ENCODE results near the gene SLU7. TPM values are rescaled to one million over a fixed set of nuclear protein-coding genes. Genes with fewer than 3 reads are reported as not detected.

SLU7 gene
- total RNA-seq, 4 donors from 2014 or later: 49.6 to 96.6 (median 64.9) TPM

DNA sequence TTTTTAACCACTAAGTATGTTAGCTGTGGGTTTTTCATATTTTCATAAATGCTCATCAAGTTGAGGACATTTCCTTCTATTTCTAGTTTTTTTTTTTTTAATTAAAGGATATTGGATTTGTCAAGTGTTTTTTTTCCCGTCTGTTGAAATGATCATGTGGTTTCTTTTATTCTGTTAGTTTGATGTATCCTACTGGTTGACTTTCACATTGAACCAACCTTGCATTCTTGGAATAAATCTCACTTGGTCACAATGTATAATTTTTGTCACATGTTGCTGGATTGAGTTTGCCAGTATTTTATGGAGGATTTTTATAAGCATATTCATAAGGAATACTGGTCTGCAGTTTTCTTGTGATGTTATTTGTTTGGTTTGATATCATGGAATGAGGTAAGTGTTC, 31.4 kb downstream of the SLU7 start:
- no peak for ATAC-seq (ENCODE audit: low FRiP score)
- no peak for DNase-seq (ENCODE audit: low spot score)
- TF ChIP-seq, protein P1, sequence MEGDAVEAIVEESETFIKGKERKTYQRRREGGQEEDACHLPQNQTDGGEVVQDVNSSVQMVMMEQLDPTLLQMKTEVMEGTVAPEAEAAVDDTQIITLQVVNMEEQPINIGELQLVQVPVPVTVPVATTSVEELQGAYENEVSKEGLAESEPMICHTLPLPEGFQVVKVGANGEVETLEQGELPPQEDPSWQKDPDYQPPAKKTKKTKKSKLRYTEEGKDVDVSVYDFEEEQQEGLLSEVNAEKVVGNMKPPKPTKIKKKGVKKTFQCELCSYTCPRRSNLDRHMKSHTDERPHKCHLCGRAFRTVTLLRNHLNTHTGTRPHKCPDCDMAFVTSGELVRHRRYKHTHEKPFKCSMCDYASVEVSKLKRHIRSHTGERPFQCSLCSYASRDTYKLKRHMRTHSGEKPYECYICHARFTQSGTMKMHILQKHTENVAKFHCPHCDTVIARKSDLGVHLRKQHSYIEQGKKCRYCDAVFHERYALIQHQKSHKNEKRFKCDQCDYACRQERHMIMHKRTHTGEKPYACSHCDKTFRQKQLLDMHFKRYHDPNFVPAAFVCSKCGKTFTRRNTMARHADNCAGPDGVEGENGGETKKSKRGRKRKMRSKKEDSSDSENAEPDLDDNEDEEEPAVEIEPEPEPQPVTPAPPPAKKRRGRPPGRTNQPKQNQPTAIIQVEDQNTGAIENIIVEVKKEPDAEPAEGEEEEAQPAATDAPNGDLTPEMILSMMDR (IDR thresholded peaks at IDR 0.05): no peak

- ATAC-seq (ENCODE audit: low FRiP score) (no peak), DNase-seq (ENCODE audit: low spot score) (no peak)
Measured at GRCh38 chr5:160385496-160385895, 33.4 kb downstream of the SLU7 start.

DNA sequence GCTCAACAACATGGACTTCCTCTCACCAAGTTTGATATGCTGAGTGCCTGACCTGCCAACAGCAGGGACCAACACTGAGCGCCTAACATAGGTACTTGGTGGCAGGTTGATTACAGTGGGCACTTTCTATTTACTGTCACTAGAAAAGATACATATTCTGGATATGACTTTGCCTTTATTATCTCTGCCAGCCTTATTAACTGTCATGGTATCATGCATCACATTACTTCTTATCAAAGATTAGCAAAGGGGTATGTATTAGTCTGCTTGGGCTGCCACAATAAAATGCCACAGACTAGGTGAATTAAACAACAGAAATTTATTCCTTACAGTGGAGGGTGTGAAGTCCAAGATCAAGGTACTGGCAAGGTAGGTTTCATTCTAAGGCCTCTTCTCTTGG, 34.2 kb downstream of the SLU7 start:
- no peak for ATAC-seq (ENCODE audit: low FRiP score)
- TF ChIP-seq, protein P1 (IDR thresholded peaks at IDR 0.05): no peak
- no peak for DNase-seq (ENCODE audit: low spot score)

More at GRCh38 chr5:160385496-160385895, 33.4 kb downstream of the SLU7 start:
- TF ChIP-seq, protein P1 (IDR thresholded peaks at IDR 0.05): no peak

DNA sequence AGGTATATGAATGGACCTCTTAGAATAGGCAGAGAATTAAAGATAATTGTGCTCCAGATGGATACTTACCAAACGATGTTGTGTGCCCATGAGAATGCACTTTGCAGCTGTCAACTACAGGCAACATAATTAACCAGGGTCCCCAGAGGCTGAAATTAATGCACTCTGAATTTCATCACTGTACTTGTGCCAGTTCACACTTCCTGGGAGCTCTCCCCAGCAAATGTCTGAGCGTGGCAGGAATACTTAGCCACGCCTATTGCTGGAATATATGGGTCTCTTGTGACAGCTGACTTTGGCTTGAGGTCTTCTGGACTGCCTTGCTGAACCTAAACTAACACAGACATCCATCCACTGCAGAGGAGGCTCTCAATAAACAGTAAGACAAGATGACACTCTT, 36.5 kb downstream of the SLU7 start:
- TF ChIP-seq, protein P1 (IDR thresholded peaks at IDR 0.05): no peak
- ATAC-seq (ENCODE audit: low FRiP score) (no peak), DNase-seq (ENCODE audit: low spot score) (no peak)

DNA sequence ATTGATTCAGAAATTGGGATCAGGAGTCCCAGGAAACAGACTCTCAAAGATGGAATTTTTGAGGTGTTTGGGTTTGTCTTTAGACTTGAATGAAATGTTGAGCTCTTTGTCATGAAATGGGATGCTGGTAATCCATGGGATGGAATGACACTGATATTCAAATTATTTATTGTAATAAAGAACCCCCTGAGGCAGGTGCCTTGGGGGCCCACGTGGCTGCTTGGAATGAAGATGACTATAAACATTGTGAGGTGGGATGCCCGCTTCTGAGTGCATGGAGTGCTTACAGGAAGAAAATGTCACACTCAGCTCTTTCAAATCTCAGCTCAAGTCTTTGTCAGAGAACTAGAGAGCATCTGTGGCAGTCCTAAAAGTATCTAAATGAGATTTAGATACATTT, 38.8 kb downstream of the SLU7 start:
- DNase-seq (ENCODE audit: low spot score): no peak
- ATAC-seq (ENCODE audit: low FRiP score): no peak
- TF ChIP-seq, protein P1 (IDR thresholded peaks at IDR 0.05): no peak

- ATAC-seq (ENCODE audit: low FRiP score): no peak
- TF ChIP-seq, protein P1 (IDR thresholded peaks at IDR 0.05): no peak
- no peak for DNase-seq (ENCODE audit: low spot score)
Measured at GRCh38 chr5:160379511-160379910, 39.4 kb downstream of the SLU7 start.

GRCh38 chr5:160378330-160378729, 40.6 kb downstream of the SLU7 start:
- DNase-seq (ENCODE audit: low spot score) (no peak), ATAC-seq (ENCODE audit: low FRiP score) (no peak)
- TF ChIP-seq, protein P1 (IDR thresholded peaks at IDR 0.05): no peak

All from omental fat pad (tissue), 4 donors.